ENCODE measurements around the gene PHF2.

DNA sequence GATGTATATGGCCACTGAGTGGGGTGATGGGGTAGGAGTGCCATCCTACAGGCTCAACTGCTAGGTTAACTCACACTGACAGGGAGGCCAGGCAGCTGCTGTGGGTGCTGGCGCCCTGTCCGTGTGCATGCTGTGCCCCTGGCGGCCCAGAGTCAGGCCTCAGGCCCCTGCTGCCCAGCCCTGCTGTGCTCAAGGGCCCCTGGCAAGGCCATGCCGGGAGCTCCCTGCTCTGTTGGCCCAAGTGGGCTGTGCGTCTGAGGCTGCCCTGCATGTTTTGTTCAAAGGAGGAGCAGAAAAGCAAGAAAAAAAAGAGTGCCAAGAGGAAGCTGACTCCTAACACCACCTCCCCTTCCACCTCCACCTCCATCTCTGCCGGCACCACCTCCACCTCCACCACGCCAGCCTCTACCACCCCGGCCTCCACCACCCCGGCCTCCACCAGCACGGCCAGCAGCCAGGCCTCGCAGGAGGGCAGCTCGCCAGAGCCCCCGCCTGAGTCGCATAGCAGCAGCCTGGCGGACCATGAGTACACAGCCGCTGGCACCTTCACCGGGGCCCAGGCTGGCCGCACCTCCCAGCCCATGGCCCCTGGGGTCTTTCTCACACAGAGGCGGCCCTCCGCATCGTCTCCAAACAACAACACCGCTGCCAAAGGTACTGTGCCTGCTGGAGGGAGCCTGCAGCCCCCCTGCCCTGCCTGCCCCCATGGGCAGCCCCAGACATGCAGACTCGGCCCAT is 100.1 kb downstream of the PHF2 start:
- TF ChIP-seq, protein P1, sequence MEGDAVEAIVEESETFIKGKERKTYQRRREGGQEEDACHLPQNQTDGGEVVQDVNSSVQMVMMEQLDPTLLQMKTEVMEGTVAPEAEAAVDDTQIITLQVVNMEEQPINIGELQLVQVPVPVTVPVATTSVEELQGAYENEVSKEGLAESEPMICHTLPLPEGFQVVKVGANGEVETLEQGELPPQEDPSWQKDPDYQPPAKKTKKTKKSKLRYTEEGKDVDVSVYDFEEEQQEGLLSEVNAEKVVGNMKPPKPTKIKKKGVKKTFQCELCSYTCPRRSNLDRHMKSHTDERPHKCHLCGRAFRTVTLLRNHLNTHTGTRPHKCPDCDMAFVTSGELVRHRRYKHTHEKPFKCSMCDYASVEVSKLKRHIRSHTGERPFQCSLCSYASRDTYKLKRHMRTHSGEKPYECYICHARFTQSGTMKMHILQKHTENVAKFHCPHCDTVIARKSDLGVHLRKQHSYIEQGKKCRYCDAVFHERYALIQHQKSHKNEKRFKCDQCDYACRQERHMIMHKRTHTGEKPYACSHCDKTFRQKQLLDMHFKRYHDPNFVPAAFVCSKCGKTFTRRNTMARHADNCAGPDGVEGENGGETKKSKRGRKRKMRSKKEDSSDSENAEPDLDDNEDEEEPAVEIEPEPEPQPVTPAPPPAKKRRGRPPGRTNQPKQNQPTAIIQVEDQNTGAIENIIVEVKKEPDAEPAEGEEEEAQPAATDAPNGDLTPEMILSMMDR (conservative IDR thresholded peaks at IDR 0.05; ENCODE audit: low read depth in 2 of 2), result no peak
- TF ChIP-seq EZH2phosphoT487 (IDR thresholded peaks at IDR 0.05; ENCODE audit: unreplicated experiment) (no peak), POLR2AphosphoS5 (IDR thresholded peaks at IDR 0.05; ENCODE audit: low read depth) (no peak)
